ENCODE results near the gene SKIDA1.

- no peak for TF ChIP-seq POLR2AphosphoS5 (IDR thresholded peaks at IDR 0.05; ENCODE audit: borderline replicate concordance, low read depth, low read length)
- no peak for TF ChIP-seq EZH2 (IDR thresholded peaks at IDR 0.05)
- TF ChIP-seq FOXP2 (optimal IDR thresholded peaks at IDR 0.05; ENCODE audit: control extremely low read depth, extremely low read length, insufficient read depth), result no peak
Measured at GRCh38 chr10:21519941-21520436, 5.5 kb downstream of the SKIDA1 start.

Data from SK-N-MC (cell line).